Measurements from ENCODE around the gene PIPOX. TPM values are rescaled to one million over a fixed set of nuclear protein-coding genes. Genes with fewer than 3 reads are reported as not detected.

The PIPOX gene
- total RNA-seq, 4 donors from 2014 or later = 0.58 to 1.7 (median 0.93) TPM; not detected in 1

DNA sequence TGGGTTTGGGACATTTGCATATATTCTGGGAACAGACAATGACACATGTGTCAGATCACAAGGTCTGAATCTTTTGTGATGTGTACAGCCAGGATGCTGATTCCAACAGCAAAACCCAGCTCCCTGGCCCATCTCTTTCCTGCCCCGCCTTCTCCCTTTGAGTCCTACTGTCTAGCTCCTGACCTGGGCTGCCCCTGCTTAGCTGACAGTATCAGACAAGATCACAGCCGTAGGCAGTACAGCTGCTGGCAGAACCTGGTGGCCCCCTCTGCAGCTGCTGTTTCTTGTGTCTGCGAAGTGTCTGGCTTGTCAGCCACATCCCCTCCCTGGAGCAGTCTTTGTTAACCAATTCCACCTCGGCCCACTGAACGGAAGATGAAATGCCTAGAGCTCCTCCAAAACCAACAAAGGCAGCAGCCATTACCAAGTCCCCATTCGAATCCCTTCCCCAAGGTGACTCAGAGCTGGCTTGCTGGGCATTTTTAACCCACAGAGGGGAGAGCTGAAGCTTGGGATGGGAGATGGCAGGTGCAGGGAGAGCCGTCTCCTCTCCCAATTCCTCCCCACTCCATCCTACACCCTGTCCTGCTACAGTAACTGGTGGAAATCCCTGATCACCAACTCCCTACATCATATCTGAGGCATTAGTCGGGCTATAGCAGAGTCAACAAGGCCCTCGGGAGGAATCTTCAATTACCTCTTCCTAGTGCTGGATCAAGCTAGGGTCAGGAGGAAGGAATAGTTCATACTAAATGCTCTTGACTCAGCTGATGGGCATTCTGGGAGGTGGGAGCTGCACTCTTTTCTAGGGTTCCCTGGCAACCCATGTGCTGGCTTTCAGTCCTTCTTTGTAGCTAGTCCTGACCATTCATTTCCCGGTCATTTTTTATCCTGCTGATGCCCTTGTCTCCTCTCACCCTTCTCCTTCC lies 5.8 kb downstream of the PIPOX start:
- intact Hi-C loops (cut with DNase I) = no loop called here
- Histone ChIP-seq H3K4me3 (replicated peaks in 1 of 3) (no peak overlapping the region), H3K27ac (no peak overlapping the region), H3K36me3 (no peaks in the 10 kb centered on the region), H3K4me1 (no peaks in the 10 kb centered on the region), H3K27me3 (no peaks in the 10 kb centered on the region), H3K9me3 (no peaks in the 10 kb centered on the region)
- 59 to 63% methylated on average over 6 to 10 of the region's 10 CpGs for WGBS, 2 donors
- no peak for DNase-seq
- no peak for TF ChIP-seq POLR2A (IDR thresholded peaks at IDR 0.05)
- TF ChIP-seq, protein P1, sequence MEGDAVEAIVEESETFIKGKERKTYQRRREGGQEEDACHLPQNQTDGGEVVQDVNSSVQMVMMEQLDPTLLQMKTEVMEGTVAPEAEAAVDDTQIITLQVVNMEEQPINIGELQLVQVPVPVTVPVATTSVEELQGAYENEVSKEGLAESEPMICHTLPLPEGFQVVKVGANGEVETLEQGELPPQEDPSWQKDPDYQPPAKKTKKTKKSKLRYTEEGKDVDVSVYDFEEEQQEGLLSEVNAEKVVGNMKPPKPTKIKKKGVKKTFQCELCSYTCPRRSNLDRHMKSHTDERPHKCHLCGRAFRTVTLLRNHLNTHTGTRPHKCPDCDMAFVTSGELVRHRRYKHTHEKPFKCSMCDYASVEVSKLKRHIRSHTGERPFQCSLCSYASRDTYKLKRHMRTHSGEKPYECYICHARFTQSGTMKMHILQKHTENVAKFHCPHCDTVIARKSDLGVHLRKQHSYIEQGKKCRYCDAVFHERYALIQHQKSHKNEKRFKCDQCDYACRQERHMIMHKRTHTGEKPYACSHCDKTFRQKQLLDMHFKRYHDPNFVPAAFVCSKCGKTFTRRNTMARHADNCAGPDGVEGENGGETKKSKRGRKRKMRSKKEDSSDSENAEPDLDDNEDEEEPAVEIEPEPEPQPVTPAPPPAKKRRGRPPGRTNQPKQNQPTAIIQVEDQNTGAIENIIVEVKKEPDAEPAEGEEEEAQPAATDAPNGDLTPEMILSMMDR (IDR thresholded peaks at IDR 0.05) = no peak

DNA sequence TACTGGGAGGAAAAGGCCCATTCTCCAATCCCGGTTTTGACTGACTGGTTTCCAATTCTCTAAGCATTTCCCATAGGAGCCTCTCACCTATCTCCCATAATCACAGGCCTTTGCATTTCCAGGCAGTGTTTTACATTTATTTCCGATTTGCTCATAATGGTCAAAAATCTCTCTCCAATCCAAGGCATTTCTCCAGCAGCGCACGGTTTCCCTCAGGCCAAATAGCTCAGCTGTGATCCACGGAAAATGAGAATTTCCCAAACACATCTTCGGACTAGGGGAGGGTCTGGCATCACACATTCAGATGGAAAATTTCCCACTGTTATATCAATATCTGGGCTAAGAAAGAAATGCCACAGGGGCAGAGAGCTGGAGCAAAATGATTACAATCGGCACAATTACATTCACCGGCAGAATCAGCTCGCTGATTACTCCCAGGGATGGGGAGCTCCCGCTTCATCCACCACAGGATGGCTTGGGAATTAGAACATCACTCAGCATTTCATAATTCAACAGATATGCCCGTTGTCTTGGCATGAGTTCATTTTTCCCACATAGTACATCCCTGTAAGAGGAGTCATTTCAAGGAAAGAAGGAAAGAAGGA lies 6.7 kb downstream of the PIPOX start:
- Histone ChIP-seq H3K9me3 (no peaks in the 10 kb centered on the region), H3K27ac (no peak overlapping the region), H3K36me3 (no peaks in the 10 kb centered on the region), H3K4me1 (no peaks in the 10 kb centered on the region), H3K4me3 (replicated peaks in 1 of 3) (no peak overlapping the region), H3K27me3 (no peaks in the 10 kb centered on the region)
- DNase-seq = no peak
- intact Hi-C loops (cut with DNase I) = no loop called here
- TF ChIP-seq, protein P1 (IDR thresholded peaks at IDR 0.05) = no peak
- TF ChIP-seq POLR2A (IDR thresholded peaks at IDR 0.05) = no peak
- WGBS, 2 donors = 87 to 93% methylated on average over 11 of the region's 11 CpGs

DNA sequence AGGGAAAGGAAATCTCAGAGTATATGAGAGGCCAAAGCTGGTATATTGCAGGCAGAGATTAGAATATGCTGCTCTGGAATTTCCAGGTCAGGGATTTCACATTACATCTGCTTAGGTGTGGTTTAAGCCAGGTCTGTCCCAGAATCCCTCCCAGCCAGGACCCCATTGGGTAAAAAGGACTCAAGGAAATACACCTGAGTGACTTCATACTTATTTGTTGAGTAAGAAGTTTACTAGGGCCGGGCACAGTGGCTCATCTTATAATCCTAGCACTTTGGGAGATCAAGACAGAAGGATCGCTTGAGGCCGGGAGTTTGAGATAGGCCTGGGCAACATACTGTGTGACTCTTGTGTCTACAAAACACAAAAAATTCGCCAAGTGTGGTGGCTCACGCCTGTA lies 7.2 kb downstream of the PIPOX start:
- H3K4me1 ChIP-seq = no peaks in the 10 kb centered on the region
- H3K9me3 ChIP-seq = no peaks in the 10 kb centered on the region
- TF ChIP-seq, protein P1 (IDR thresholded peaks at IDR 0.05) = no peak
- TF ChIP-seq POLR2A (IDR thresholded peaks at IDR 0.05) = no peak
- no peaks in the 10 kb centered on the region for H3K36me3 ChIP-seq
- WGBS, 2 donors = 90 to 93% methylated on average over 5 of the region's 5 CpGs
- no peak overlapping the region for H3K4me3 ChIP-seq (replicated peaks in 1 of 3)
- H3K27me3 ChIP-seq = no peaks in the 10 kb centered on the region
- no peak overlapping the region for H3K27ac ChIP-seq
- no peak for DNase-seq
- intact Hi-C loops (cut with DNase I) = no loop called here

DNA sequence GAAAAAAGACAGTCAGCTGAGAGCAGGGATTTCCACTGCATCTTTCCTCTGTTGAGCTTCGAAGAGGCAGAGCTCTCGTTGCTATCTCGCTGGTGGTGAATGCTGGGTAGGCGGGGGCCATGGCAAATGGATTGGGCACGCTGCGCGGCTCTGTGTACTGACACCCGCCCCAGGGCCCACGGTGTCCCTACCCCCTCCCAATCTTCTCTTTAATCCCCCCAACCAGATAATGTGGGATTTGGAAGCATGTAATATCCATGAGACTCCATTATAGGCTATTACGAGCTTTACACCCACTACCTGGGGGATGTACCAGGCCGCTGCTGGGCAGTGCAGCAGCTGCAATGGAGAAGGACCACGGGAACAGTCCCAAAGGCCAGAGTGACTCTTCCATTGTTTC lies 8.3 kb downstream of the PIPOX start:
- Histone ChIP-seq H3K4me1 (no peaks in the 10 kb centered on the region), H3K27ac (no peak overlapping the region), H3K27me3 (no peaks in the 10 kb centered on the region), H3K4me3 (replicated peaks in 1 of 3) (no peak overlapping the region), H3K36me3 (no peaks in the 10 kb centered on the region), H3K9me3 (no peaks in the 10 kb centered on the region)
- 84 to 93% methylated on average over 12 of the region's 12 CpGs for WGBS, 2 donors
- intact Hi-C loops (cut with DNase I) = no loop called here
- TF ChIP-seq POLR2A (IDR thresholded peaks at IDR 0.05) = no peak
- TF ChIP-seq, protein P1 (IDR thresholded peaks at IDR 0.05) = no peak
- DNase-seq = no peak

DNA sequence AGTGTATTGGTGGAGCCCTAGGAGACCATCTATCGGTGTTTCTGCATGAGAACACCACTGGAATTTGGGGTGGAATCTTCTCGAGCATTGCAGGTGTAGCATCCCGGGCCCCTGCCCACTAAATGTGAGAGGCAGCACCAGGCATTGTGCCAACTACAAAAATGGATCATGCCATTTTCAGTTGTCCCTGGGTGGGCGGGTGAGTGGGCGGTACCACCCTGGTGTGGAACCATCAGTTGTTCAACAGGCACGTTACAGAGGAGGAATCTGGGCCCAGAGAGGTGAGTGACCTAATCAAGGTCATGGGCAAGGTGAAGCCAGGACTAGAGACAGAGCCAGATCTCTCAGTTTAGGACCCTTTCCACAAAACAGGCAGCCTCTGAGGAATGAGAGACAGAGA lies 8.8 kb downstream of the PIPOX start:
- TF ChIP-seq POLR2A (IDR thresholded peaks at IDR 0.05) = no peak
- TF ChIP-seq, protein P1 (IDR thresholded peaks at IDR 0.05) = no peak
- 62 to 64% methylated on average over 6 of the region's 6 CpGs for WGBS, 2 donors
- no peak overlapping the region for H3K4me3 ChIP-seq (replicated peaks in 1 of 3)
- H3K27ac ChIP-seq = no peak overlapping the region
- H3K36me3 ChIP-seq = no peaks in the 10 kb centered on the region
- no peaks in the 10 kb centered on the region for H3K9me3 ChIP-seq
- no peaks in the 10 kb centered on the region for H3K4me1 ChIP-seq
- no peaks in the 10 kb centered on the region for H3K27me3 ChIP-seq
- intact Hi-C loops (cut with DNase I) = no loop called here
- no peak for DNase-seq
